Endothelial cell (in vitro differentiated cells): Measurements from ENCODE around the gene SLC66A2. TPM values are rescaled to one million over a fixed set of nuclear protein-coding genes. Genes with fewer than 3 reads are reported as not detected.
A peak's percentile ranks its signal among the peaks of the same experiment; 100 is the strongest.

Experiments used
- DNase-seq: peaks from one replicate; pipeline ENCODE4 v3.0.0; 2021; ENCODE audit warnings: low spot score
- H3K27ac Mint-ChIP-seq: one replicate; pipeline ENCODE4 v1.8.0; 2021; ENCODE audit warnings: mixed read lengths, inconsistent platforms; ENCODE audit not compliant: unreplicated experiment
- H3K27me3 Mint-ChIP-seq: one replicate; pipeline ENCODE4 v1.8.0; 2021; ENCODE audit warnings: mild to moderate bottlenecking, moderate library complexity, mixed read lengths, inconsistent platforms; ENCODE audit not compliant: unreplicated experiment
- H3K36me3 Mint-ChIP-seq: one replicate; pipeline ENCODE4 v1.8.0; 2021; ENCODE audit warnings: mild to moderate bottlenecking, low read depth, mixed read lengths, inconsistent platforms; ENCODE audit not compliant: unreplicated experiment
- H3K4me1 Mint-ChIP-seq: one replicate; pipeline ENCODE4 v1.8.0; 2021; ENCODE audit warnings: mild to moderate bottlenecking, mixed read lengths, inconsistent platforms; ENCODE audit not compliant: unreplicated experiment
- H3K4me3 Mint-ChIP-seq: one replicate; pipeline ENCODE4 v1.8.0; 2021; ENCODE audit warnings: mild to moderate bottlenecking, mixed read lengths, inconsistent platforms; ENCODE audit not compliant: unreplicated experiment
- H3K9me3 Mint-ChIP-seq: one replicate; pipeline ENCODE4 v1.8.0; 2021; ENCODE audit warnings: mixed read lengths, inconsistent platforms; ENCODE audit not compliant: unreplicated experiment
- total RNA-seq: library from RNA; stranded (reverse); fragmentation: NEBNext Ultra II Directional; extraction: Animal tissue kit (Norgen Biotek cat#: 25700); gene quantifications from one replicate; pipeline ENCODE4 v1.2.1, GENCODE V29; 2021; ENCODE audit not compliant: unreplicated experiment
- TF ChIP-seq, protein P1 (sequence below): fragments of 200-600 bp; sonication (generic); IDR thresholded peaks from one replicate; pipeline ENCODE4 v1.5.0; 2021; ENCODE audit warnings: antibody characterized with exemption; ENCODE audit not compliant: unreplicated experiment

SLC66A2 gene
- total RNA-seq, 1 donor from 2014 or later: 31.8 TPM

DNA sequence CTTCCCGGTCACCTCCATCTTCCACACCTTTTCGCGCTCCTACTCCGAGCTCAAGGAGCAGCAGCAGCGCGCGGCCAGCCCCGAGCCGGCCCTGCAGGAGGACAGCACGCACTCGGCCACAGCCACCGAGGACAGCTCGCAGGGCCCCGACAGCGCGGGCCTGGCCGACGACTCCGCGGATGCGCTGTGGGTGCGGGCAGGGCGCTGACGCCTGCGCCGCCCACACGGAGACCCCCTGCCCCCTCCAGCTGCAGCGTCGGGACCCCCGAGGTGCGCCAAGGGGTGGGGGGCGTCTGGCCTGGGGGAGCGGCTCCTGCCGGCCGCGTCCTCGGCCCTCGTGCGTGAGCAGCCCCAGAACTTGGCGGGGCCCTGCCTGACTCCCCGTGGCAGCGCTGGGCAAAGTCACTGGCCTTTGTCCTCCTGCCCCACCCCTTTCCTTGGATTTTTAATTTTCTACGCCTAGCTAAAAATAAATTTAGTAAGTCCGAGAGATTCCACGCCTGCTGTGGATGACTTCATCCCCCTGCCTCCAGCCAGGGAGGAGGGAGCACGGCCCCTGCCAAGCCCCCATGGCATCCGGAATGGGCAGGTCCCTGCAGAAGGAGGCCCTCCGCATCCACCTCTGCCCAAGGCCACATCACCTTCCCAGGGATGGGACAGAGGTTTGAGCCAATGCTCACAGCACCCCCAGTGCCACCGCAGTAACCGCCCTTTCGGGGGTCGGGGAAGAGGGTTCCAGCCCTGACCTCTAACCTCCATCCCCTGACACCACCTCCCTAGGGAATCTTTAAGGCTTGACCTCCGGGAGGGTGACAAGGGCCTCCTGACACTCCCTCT, 51.6 kb downstream of the SLC66A2 start:
- Mint-ChIP-seq H3K27me3 (peaks cover 18% of the 10 kb centered on the region), H3K9me3 (peaks cover 38% of the 10 kb centered on the region), H3K4me1 (no peaks in the 10 kb centered on the region), H3K36me3 (peaks cover 38% of the 10 kb centered on the region), H3K4me3 (peak overlapping the region; percentile 69), H3K27ac (peak overlapping the region; percentile 13)
- no peak for DNase-seq
- TF ChIP-seq, protein P1, sequence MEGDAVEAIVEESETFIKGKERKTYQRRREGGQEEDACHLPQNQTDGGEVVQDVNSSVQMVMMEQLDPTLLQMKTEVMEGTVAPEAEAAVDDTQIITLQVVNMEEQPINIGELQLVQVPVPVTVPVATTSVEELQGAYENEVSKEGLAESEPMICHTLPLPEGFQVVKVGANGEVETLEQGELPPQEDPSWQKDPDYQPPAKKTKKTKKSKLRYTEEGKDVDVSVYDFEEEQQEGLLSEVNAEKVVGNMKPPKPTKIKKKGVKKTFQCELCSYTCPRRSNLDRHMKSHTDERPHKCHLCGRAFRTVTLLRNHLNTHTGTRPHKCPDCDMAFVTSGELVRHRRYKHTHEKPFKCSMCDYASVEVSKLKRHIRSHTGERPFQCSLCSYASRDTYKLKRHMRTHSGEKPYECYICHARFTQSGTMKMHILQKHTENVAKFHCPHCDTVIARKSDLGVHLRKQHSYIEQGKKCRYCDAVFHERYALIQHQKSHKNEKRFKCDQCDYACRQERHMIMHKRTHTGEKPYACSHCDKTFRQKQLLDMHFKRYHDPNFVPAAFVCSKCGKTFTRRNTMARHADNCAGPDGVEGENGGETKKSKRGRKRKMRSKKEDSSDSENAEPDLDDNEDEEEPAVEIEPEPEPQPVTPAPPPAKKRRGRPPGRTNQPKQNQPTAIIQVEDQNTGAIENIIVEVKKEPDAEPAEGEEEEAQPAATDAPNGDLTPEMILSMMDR: no peak

DNA sequence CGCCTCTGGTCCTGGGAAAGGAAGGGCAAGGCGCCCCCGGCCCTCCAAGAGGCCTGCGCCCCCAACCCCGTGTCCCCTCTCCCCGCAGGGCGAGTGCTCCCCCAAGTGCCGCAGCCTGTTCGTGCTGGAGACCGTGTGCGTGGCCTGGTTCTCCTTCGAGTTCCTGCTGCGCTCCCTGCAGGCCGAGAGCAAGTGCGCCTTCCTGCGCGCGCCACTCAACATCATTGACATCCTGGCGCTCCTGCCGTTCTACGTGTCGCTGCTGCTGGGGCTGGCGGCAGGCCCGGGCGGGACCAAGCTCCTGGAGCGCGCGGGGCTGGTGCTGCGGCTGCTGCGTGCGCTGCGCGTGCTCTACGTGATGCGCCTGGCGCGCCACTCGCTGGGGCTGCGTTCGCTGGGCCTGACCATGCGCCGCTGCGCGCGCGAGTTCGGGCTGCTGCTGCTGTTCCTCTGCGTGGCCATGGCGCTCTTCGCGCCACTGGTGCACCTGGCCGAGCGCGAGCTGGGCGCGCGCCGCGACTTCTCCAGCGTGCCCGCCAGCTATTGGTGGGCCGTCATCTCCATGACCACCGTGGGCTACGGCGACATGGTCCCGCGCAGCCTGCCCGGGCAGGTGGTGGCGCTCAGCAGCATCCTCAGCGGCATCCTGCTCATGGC, 52.4 kb downstream of the SLC66A2 start:
- Mint-ChIP-seq H3K27me3 (peaks cover 21% of the 10 kb centered on the region), H3K27ac (no peak overlapping the region), H3K36me3 (peaks cover 38% of the 10 kb centered on the region), H3K4me3 (no peak overlapping the region), H3K9me3 (peaks cover 39% of the 10 kb centered on the region), H3K4me1 (no peaks in the 10 kb centered on the region)
- TF ChIP-seq, protein P1: no peak
- DNase-seq: no peak

DNA sequence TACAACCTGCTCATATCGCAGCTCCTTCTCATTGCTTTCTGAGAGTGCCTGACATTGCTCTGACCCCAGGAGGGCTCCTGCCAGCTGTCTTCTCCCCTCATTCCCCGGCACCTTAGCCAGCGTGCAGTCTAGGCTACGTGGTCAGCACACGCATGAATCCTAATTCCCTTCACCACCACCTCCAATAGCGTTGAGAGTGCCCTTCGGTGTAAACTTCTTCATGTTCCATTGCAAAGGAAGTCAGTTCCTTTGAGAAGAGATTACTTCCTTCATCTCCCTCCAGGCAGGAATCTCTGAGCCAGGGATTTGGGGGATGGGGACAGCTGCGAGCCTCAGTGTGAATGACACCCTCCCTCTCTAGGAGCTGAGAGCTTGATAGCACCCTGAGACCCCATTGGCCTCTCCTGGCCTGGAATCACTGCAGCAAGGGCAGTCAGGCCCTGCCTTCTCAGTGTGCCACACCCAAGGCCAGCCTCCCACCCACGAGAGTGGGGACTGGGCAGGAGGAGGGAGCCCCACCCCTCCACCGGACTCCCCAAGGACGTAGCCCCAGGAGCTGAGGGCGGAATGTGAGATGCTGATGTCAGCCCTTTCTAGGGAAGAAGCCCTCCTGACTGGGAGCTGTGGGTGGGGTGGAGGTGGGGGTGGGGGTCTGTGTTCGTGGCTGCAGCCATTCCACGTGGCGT, 53.4 kb downstream of the SLC66A2 start:
- H3K9me3 Mint-ChIP-seq: peaks cover 39% of the 10 kb centered on the region
- peaks cover 22% of the 10 kb centered on the region for H3K27me3 Mint-ChIP-seq
- no peaks in the 10 kb centered on the region for H3K4me1 Mint-ChIP-seq
- no peak for DNase-seq
- peaks cover 33% of the 10 kb centered on the region for H3K36me3 Mint-ChIP-seq
- peak overlapping the region; percentile 41 for H3K27ac Mint-ChIP-seq
- H3K4me3 Mint-ChIP-seq: no peak overlapping the region
- TF ChIP-seq, protein P1: no peak

DNA sequence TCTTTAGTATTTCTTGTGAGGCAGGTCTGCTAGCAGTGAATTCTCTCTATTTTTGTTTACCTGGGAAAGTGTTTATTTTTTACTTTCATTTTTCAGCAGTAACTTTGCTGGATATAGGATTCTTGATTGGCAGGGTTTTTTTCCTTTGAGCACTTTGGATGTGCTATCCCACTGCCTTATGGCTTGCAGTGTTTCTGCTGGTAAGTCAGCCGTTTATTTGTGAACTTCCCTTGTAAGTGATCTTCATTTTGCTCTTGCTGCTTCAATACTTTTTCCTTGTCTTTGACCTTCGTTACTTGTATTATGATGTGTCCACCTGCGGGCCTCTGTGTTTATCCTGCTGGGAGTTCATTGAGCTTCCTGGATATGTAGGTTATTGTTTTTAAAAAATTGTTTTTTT, 54.7 kb downstream of the SLC66A2 start:
- Mint-ChIP-seq H3K27ac (no peak overlapping the region), H3K36me3 (peaks cover 21% of the 10 kb centered on the region), H3K4me1 (no peaks in the 10 kb centered on the region), H3K4me3 (no peak overlapping the region), H3K9me3 (peaks cover 37% of the 10 kb centered on the region), H3K27me3 (peaks cover 20% of the 10 kb centered on the region)
- no peak for DNase-seq
- TF ChIP-seq, protein P1: no peak
